ENCODE measurements around the gene UNC50.

DNA sequence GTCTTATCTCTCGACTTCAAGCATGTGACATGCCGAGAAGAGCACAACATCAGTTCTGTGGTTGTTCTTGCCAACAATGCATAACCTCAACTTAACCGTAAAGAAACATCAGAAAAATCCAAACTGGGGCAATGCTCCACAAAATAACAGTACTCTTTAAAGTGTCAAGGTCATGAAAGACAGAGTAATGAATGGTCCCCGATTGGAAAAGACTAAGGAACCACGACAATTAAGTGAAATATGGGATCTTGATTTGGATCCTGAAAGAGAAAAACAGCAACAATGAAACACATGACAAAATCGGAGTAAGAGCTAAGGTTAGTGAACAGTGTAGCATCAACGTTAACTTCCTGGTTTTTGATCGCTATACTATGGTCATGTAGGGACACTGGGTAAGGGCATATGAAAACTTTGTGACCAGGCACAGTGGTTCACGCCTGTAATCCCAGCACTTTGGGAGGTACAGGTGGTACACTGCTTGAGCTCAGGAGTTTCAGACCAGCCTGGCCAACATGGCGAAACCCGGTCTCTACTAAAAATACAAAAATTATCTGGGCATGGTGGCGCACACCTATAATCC is 55.2 kb downstream of the UNC50 start:
- TF ChIP-seq, protein P1, sequence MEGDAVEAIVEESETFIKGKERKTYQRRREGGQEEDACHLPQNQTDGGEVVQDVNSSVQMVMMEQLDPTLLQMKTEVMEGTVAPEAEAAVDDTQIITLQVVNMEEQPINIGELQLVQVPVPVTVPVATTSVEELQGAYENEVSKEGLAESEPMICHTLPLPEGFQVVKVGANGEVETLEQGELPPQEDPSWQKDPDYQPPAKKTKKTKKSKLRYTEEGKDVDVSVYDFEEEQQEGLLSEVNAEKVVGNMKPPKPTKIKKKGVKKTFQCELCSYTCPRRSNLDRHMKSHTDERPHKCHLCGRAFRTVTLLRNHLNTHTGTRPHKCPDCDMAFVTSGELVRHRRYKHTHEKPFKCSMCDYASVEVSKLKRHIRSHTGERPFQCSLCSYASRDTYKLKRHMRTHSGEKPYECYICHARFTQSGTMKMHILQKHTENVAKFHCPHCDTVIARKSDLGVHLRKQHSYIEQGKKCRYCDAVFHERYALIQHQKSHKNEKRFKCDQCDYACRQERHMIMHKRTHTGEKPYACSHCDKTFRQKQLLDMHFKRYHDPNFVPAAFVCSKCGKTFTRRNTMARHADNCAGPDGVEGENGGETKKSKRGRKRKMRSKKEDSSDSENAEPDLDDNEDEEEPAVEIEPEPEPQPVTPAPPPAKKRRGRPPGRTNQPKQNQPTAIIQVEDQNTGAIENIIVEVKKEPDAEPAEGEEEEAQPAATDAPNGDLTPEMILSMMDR (IDR thresholded peaks at IDR 0.05; ENCODE audit: low read depth, low read length) = no peak
- TF ChIP-seq POLR2A (IDR thresholded peaks at IDR 0.05; ENCODE audit: extremely low read depth, insufficient read length) = no peak
